ENCODE measurements around the gene BIVM.

BIVM gene

DNA sequence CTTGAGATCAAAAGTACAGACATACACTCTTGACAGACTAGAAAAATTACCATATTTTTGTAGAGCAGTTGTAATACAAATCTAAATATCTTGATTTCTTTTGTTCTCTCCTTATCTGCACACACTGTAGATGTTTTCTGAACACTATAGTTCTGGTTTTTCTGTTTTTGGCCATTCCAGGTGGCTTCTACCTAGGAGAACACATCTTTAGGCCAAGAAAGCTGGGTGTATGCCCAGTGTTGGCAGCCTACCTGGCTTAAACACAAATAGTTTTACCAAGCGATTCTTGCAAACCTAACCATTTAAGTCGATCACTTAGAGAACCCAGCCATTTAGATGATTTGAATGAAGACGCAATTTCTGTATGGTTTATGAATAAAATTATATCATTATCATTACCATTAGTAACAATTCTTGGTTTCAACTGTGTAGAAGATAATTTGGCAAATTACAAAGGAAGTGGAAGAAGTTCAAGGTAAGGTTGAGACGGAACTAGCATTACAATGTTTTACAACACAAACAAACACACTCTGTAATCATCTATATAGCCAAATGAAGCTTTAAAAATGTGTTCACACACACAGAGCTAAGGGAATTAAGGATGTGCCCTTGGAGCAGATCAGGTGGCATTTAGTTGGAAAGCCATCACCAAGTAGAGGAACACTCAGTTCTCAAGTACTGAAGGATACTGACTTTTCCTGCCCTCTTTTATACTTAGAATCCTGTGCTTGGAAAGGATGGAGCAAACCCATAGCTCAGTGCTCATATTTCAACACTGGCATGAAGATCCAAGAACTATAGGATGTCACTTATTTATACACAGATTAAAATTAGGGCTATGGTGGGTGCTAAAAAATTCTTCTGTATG, 83.1 kb downstream of the BIVM start:
- DNase-seq (ENCODE audit: low read depth): no peak

All from stimulated activated CD8-positive, alpha-beta memory T cell treated with anti-CD3 and anti-CD28 coated beads, Interleukin-15, amount 100 ng/mL, for 24 hours (primary cell).